HUES64 (cell line): Measurements from ENCODE around the gene ZNF283.

Source experiments
- H3K27ac ChIP-seq: 2 replicates; pipeline ENCODE4 v1.7.0; 2013; ENCODE audit warnings: low read depth, low read length, inconsistent platforms
- H3K27me3 ChIP-seq: 2 replicates; pipeline ENCODE4 v1.6.1; 2013; ENCODE audit warnings: mild to moderate bottlenecking, low read length; ENCODE audit not compliant: insufficient read depth
- H3K36me3 ChIP-seq: 2 replicates; pipeline ENCODE4 v1.6.1; 2013; ENCODE audit warnings: mild to moderate bottlenecking, low read length; ENCODE audit not compliant: insufficient read depth
- H3K4me1 ChIP-seq: 2 replicates; pipeline ENCODE4 v1.6.1; 2013; ENCODE audit warnings: mild to moderate bottlenecking, low read length, moderate library complexity; ENCODE audit not compliant: insufficient read depth
- H3K4me3 ChIP-seq: 2 replicates; pipeline ENCODE4 v1.5.1; 2013; ENCODE audit warnings: mild to moderate bottlenecking, low read length, moderate library complexity
- H3K9ac ChIP-seq: 2 replicates; pipeline ENCODE4 v1.6.1; 2013; ENCODE audit warnings: mild to moderate bottlenecking, low read depth, low read length
- H3K9me3 ChIP-seq: 2 replicates; pipeline ENCODE4 v1.6.1; 2013; ENCODE audit warnings: low read depth, low read length; ENCODE audit not compliant: insufficient read depth
- WGBS: fragments of 150-250, 120-280 bp; methylation state at CpG from one replicate; pipeline ENCODE4 v1.1.7; 2013; ENCODE audit warnings: missing lambda C conversion rate; 5-methylcytosine and 5-hydroxymethylcytosine counted together

ZNF283 gene

DNA sequence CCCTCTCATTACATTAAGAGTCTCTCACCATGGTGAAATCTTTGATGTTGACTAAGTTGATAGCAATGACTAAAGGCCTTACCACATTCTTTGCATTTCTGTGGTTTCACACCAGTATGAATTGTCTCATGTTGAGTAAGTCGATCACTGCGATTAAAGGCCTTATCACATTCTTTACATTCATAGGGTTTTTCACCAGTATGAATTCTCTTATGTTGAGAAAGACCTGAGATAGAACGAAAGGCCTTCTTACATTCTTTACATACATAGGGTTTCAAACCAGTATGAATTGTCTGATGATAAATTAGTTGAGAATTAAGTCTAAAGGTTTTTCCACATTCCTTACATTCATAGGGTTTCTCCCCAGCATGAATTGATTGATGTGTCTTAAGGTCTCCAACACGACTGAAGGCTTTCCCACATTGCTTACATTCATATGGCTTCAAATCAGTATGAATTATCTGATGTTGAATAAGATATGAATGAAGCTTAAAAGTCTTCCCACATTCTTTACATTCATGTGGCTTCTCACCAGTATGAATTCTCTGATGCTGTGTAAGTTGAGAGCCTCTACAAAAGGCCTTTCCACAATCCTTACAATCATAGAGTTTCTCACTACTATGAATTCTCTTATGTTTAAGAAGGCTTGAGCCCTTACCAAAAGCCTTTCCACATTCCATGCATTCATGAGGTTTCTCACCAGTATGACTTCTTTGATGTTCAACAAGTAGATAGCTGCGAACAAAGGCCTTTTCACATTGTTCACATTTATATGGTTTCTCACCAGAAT, 45.6 kb downstream of the ZNF283 start:
- Histone ChIP-seq H3K4me3 (no peak overlapping the region), H3K9ac (no peak overlapping the region), H3K4me1 (no peaks in the 10 kb centered on the region), H3K36me3 (peaks cover 10% of the 10 kb centered on the region), H3K9me3 (peaks cover 92% of the 10 kb centered on the region), H3K27me3 (no peaks in the 10 kb centered on the region), H3K27ac (no peak overlapping the region)
- 98% methylated on average over 3 of the region's 5 CpGs for WGBS

DNA sequence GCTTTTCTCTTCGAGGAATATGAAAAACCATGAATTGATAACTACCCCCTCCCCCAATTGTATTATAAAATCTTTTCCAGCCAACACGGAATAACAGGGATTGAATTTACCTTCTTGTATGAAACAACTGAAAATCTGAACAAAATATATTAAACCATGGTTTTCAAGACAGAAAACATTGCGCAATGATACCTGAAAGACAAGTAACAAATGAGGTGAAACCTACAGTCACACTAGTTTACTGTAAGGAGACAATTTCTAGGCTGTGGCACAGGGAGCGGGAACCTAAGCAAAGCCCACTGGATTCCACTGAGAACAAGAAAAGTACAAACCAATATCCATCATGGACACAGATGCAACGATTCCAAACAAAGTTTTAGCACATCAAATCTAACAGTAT, 53.4 kb downstream of the ZNF283 start:
- H3K4me3 ChIP-seq, result no peak overlapping the region
- no peaks in the 10 kb centered on the region for H3K27me3 ChIP-seq
- no peaks in the 10 kb centered on the region; the same call in 1 of the 2 replicates for H3K36me3 ChIP-seq
- peaks cover 78% of the 10 kb centered on the region for H3K9me3 ChIP-seq
- H3K9ac ChIP-seq, result no peak overlapping the region
- H3K4me1 ChIP-seq, result no peaks in the 10 kb centered on the region
- H3K27ac ChIP-seq, result no peak overlapping the region
- 90% methylated on average over 5 of the region's 5 CpGs for WGBS

DNA sequence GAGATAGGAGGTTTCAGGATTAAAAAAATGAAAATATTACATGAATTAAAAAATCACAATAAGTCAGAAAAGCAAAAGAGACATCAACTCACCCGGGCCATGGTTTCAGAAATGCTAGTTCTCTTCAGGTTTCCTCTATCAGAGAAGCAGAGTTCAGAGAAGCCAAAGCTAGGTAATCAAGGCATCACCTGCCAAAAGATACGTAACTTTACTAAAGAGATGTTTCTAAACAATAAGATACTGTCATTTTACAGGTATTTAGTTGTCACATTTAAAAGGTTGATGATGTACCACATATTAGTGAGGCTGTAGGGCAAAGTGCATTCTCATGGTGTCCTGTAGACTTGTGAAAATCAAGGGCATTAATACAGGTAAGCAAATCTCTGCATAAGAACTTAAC, 56.7 kb downstream of the ZNF283 start, which contains the start of gene ZNF404:
Gene ZNF404 (minus strand): TSS at position 101 of the 400 bp plus-strand sequence.
- no peak within 1 kb of the TSS for H3K27ac ChIP-seq
- no peaks in the 10 kb centered on the region for H3K27me3 ChIP-seq
- peaks cover 63% of the 10 kb centered on the region for H3K9me3 ChIP-seq
- 78% methylated on average over 2 of the region's 2 CpGs for WGBS
- no peak within 1 kb of the TSS for H3K9ac ChIP-seq
- H3K4me1 ChIP-seq, result no peaks in the 10 kb centered on the region
- no peaks in the 10 kb centered on the region; the same call in 1 of the 2 replicates for H3K36me3 ChIP-seq
- H3K4me3 ChIP-seq, result no peak within 1 kb of the TSS

DNA sequence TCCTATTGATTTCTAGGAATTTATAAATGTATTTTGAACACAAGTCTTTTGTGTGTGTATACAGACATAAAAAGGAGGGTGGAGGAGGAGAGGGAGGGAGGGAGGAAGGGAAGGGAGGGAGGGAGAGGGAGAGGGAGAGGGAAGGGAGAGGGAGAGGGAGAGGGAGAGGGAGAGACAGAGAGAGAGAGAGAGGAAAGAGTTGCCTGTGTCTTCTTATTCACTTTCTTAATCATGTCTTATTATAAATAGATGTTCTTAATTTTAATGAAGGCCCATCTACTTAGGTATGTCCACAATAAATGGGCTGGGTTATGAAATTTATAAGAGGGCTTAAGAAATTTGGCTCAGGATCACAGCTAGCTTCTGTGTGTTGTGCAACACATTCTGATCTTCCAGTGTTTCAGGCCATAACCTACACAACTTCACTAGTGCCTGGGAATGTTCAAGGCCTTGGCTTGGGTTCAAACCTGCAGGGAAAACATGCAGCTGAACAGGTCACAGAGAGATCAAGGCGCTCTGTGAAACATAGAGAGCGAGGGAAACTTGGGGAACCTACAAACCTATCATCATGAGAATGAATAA, 68.7 kb downstream of the ZNF283 start:
- 94% methylated on average over 2 of the region's 2 CpGs for WGBS
- H3K4me1 ChIP-seq, result no peaks in the 10 kb centered on the region
- no peak overlapping the region for H3K4me3 ChIP-seq
- no peak overlapping the region for H3K27ac ChIP-seq
- H3K36me3 ChIP-seq, result 0 out of 2 replicates have a peak, but pooled peaks cover 4% of the 10 kb centered on the region
- no peaks in the 10 kb centered on the region for H3K27me3 ChIP-seq
- peaks cover 18% of the 10 kb centered on the region for H3K9me3 ChIP-seq
- H3K9ac ChIP-seq, result no peak overlapping the region
